Keratinocyte (primary cell): ENCODE measurements around the gene KCNQ4. TPM values are rescaled to one million over a fixed set of nuclear protein-coding genes. Genes with fewer than 3 reads are reported as not detected.

Experiments
- DNase-seq: peaks from one replicate; pipeline ENCODE4 v3.0.0-alpha.2; 2011; ENCODE audit warnings: low read depth, missing footprints, low spot score
- FAIRE-seq: peaks from 2 replicates; lab custom pipeline; 2011; peaks lifted over from hg19 to GRCh38; lab: Jason Lieb, UNC
- H2AFZ ChIP-seq: 2 replicates; pipeline ENCODE4 v1.6.0; 2012; ENCODE audit warnings: low read length, control low read depth, inconsistent platforms; ENCODE audit not compliant: control insufficient read depth
- H3K27ac ChIP-seq: 2 replicates; pipeline ENCODE4 v1.5.1; 2011; ENCODE audit warnings: low read length; ENCODE audit not compliant: control insufficient read depth, insufficient read depth
- H3K27me3 ChIP-seq: 3 replicates; pipeline ENCODE4 v1.6.0; 2011; ENCODE audit warnings: low read length; ENCODE audit not compliant: control insufficient read depth, insufficient read depth; ENCODE audit errors: extremely low read depth
- H3K36me3 ChIP-seq, 2 experiments: 2 replicates in 1 of 2; 3 replicates in 1 of 2; pipeline ENCODE4 v1.5.1; 2011; ENCODE audit warnings: low read length in 2 of 2, mild to moderate bottlenecking in 1 of 2; ENCODE audit not compliant: control insufficient read depth in 2 of 2, insufficient read depth in 2 of 2; ENCODE audit errors: extremely low read depth in 1 of 2
- H3K4me1 ChIP-seq: 3 replicates; pipeline ENCODE4 v1.5.1; 2011; ENCODE audit warnings: low read length; ENCODE audit not compliant: control insufficient read depth, insufficient read depth; ENCODE audit errors: extremely low read depth
- H3K4me2 ChIP-seq: 3 replicates; pipeline ENCODE4 v1.6.0; 2011; ENCODE audit warnings: low read depth, low read length; ENCODE audit not compliant: control insufficient read depth, insufficient read depth; ENCODE audit errors: extremely low read depth
- H3K4me3 ChIP-seq, 3 experiments: fragments of 200-600 bp in 1 of 3; sonication (generic) in 1 of 3; 2 replicates in 2 of 3; 3 replicates in 1 of 3; pipeline ENCODE4 v1.5.1; 2011 to 2016; ENCODE audit warnings: low read length in 3 of 3, mild to moderate bottlenecking in 3 of 3, control low read depth in 2 of 3, inconsistent platforms in 1 of 3, low read depth in 1 of 3, mixed read lengths in 1 of 3, mixed run types in 1 of 3, moderate library complexity in 1 of 3; ENCODE audit not compliant: control insufficient read depth in 2 of 3, insufficient read depth in 2 of 3; ENCODE audit errors: extremely low read depth in 1 of 3
- H3K79me2 ChIP-seq: 2 replicates; pipeline ENCODE4 v1.6.0; 2012; ENCODE audit warnings: low read length; ENCODE audit not compliant: control insufficient read depth, insufficient read depth
- H3K9ac ChIP-seq: 3 replicates; pipeline ENCODE4 v1.6.0; 2011; ENCODE audit warnings: low read length; ENCODE audit not compliant: control insufficient read depth, insufficient read depth; ENCODE audit errors: extremely low read depth
- H3K9me1 ChIP-seq: 3 replicates; pipeline ENCODE4 v1.6.0; 2011; ENCODE audit warnings: low read length; ENCODE audit not compliant: control insufficient read depth, insufficient read depth; ENCODE audit errors: extremely low read depth
- H3K9me3 ChIP-seq: 2 replicates; pipeline ENCODE4 v1.5.1; 2012; ENCODE audit warnings: low read depth, low read length; ENCODE audit not compliant: control insufficient read depth
- H4K20me1 ChIP-seq: 3 replicates; pipeline ENCODE4 v1.6.0; 2011; ENCODE audit warnings: low read length; ENCODE audit not compliant: control insufficient read depth, insufficient read depth; ENCODE audit errors: extremely low read depth
- EZH2 ChIP-seq: IDR thresholded peaks from one replicate; pipeline ENCODE4 v1.6.1; 2012; ENCODE audit warnings: inconsistent platforms, mild to moderate bottlenecking, low read length, moderate library complexity
- dilution Hi-C: fragments of 300-500 bp; cut with MboI; formaldehyde crosslinking; loops from one replicate; pipeline ENCODE4 v1.7.0; 2020; ENCODE audit warnings: low sequenced_read_pairs; ENCODE audit not compliant: extremely low pct_ligation_motif_present
- polyA plus RNA-seq, 5 experiments: library from polyadenylated mRNA; depleted of rRNA in 3 of 5; stranded (reverse) in 3 of 5; stranded (forward) in 1 of 5; unstranded in 1 of 5; fragments of >200 nt; gene quantifications; 1 replicate in 1 of 5; 2 replicates in 3 of 5; 3 replicates in 1 of 5; pipeline versions ENCODE4 v1.2.1 to v1.2.3, GENCODE V29; 2011 to 2012; ENCODE audit warnings: missing spikeins in 2 of 5, low read depth in 1 of 5, low replicate concordance in 1 of 5
- TF ChIP-seq, protein P1 (sequence below), 3 experiments: IDR thresholded peaks in 1 of 3; conservative IDR thresholded peaks in 1 of 3; optimal IDR thresholded peaks in 1 of 3; 2 replicates in 2 of 3; 3 replicates in 1 of 3; pipeline versions ENCODE3 to v1.5.1; 2011; ENCODE audit warnings: low read length in 3 of 3, mild to moderate bottlenecking in 3 of 3, moderate library complexity in 2 of 3, control low read depth in 1 of 3, inconsistent platforms in 1 of 3; ENCODE audit not compliant: insufficient read depth in 2 of 3; ENCODE audit errors: extremely low read depth in 1 of 3

The KCNQ4 gene
- polyA plus RNA-seq, 1 donor (not counting 4 experiments of a cell fraction or from before 2014, with no cell fraction given), result not detected

- H3K9me3 ChIP-seq, result no peaks in the 10 kb centered on the region
- H2AFZ ChIP-seq, result no peak overlapping the region
- FAIRE-seq (no peak), DNase-seq (no peak)
- no peaks in the 10 kb centered on the region for H4K20me1 ChIP-seq
- no peaks in the 10 kb centered on the region for H3K27me3 ChIP-seq
- TF ChIP-seq, protein P1, sequence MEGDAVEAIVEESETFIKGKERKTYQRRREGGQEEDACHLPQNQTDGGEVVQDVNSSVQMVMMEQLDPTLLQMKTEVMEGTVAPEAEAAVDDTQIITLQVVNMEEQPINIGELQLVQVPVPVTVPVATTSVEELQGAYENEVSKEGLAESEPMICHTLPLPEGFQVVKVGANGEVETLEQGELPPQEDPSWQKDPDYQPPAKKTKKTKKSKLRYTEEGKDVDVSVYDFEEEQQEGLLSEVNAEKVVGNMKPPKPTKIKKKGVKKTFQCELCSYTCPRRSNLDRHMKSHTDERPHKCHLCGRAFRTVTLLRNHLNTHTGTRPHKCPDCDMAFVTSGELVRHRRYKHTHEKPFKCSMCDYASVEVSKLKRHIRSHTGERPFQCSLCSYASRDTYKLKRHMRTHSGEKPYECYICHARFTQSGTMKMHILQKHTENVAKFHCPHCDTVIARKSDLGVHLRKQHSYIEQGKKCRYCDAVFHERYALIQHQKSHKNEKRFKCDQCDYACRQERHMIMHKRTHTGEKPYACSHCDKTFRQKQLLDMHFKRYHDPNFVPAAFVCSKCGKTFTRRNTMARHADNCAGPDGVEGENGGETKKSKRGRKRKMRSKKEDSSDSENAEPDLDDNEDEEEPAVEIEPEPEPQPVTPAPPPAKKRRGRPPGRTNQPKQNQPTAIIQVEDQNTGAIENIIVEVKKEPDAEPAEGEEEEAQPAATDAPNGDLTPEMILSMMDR (optimal IDR thresholded peaks at IDR 0.05 in 1 of 3, IDR thresholded peaks at IDR 0.05 in 1 of 3, conservative IDR thresholded peaks at IDR 0.05 in 1 of 3; ENCODE audit: extremely low read depth in 1 of 3, insufficient read depth in 2 of 3, low read length in 3 of 3), result no peak
- TF ChIP-seq EZH2, result no peak
- peaks cover 72% of the 10 kb centered on the region for H3K4me1 ChIP-seq
- H3K36me3 ChIP-seq, result no peaks in the 10 kb centered on the region
- H3K79me2 ChIP-seq, result no peaks in the 10 kb centered on the region
- dilution Hi-C loops, result no loop called here
- H3K4me3 ChIP-seq, result no peak overlapping the region
- no peak overlapping the region for H3K4me2 ChIP-seq
- peak overlapping the region; percentile 86 for H3K27ac ChIP-seq
- no peaks in the 10 kb centered on the region for H3K9me1 ChIP-seq
- no peak overlapping the region for H3K9ac ChIP-seq
Observed at GRCh38 chr1:40876436-40876761, 92.8 kb downstream of the KCNQ4 start.

- peaks cover 75% of the 10 kb centered on the region for H3K4me1 ChIP-seq
- FAIRE-seq, result peak; percentile 52
- DNase-seq, result no peak
- no peaks in the 10 kb centered on the region for H3K36me3 ChIP-seq
- H3K9me1 ChIP-seq, result no peaks in the 10 kb centered on the region
- H3K27ac ChIP-seq, result peak overlapping the region; percentile 86
- H3K9ac ChIP-seq, result peak overlapping the region; percentile 65
- H3K4me2 ChIP-seq, result peak overlapping the region; percentile 41
- no peaks in the 10 kb centered on the region for H3K27me3 ChIP-seq
- H3K9me3 ChIP-seq, result no peaks in the 10 kb centered on the region
- TF ChIP-seq, protein P1 (optimal IDR thresholded peaks at IDR 0.05 in 1 of 3, IDR thresholded peaks at IDR 0.05 in 1 of 3, conservative IDR thresholded peaks at IDR 0.05 in 1 of 3; ENCODE audit: extremely low read depth in 1 of 3, insufficient read depth in 2 of 3, low read length in 3 of 3), result no peak
- TF ChIP-seq EZH2, result no peak
- no peak overlapping the region for H2AFZ ChIP-seq
- dilution Hi-C loops, result no loop called here
- H4K20me1 ChIP-seq, result no peaks in the 10 kb centered on the region
- no peaks in the 10 kb centered on the region for H3K79me2 ChIP-seq
- no peak overlapping the region for H3K4me3 ChIP-seq
Observed at GRCh38 chr1:40876891-40877290, 93.3 kb downstream of the KCNQ4 start.
